ENCODE measurements around the gene CCDC85C. TPM values are rescaled to one million over a fixed set of nuclear protein-coding genes. Genes with fewer than 3 reads are reported as not detected.

The CCDC85C gene
- total and polyA plus RNA-seq, 2 experiments from 2014 or later = 4.5 to 24.9 TPM

GRCh38 chr14:99602054-99602787, 1.8 kb downstream of the CCDC85C start:
- peak overlapping the region; percentile 69 for H3K4me3 ChIP-seq
- no peaks in the 10 kb centered on the region for H3F3A ChIP-seq (replicated peaks; ENCODE audit: low read depth)
- Mint-ChIP-seq H3K27ac (no peak overlapping the region), H3K4me3 (peak overlapping the region; percentile 77), H3K27me3 (ENCODE audit: insufficient read depth, low read depth, poor library complexity) (peaks cover 34% of the 10 kb centered on the region), H3K4me1 (peaks cover 32% of the 10 kb centered on the region), H3K9me3 (no peaks in the 10 kb centered on the region; the same call in 2 of the 3 replicates), H3K36me3 (ENCODE audit: low read depth) (no peaks in the 10 kb centered on the region; the same call in 2 of the 3 replicates)
- peaks cover 49% of the 10 kb centered on the region for H3K27me3 ChIP-seq (ENCODE audit: insufficient read depth)
- no peak for DNase-seq (ENCODE audit: low spot score)
- no peak for ATAC-seq
- peaks cover 57% of the 10 kb centered on the region for H3K79me2 ChIP-seq (replicated peaks; ENCODE audit: insufficient read depth)
- TF ChIP-seq EZH2phosphoT487 (IDR thresholded peaks at IDR 0.05; ENCODE audit: unreplicated experiment) (no peak), NANOG (IDR thresholded peaks at IDR 0.05; ENCODE audit: borderline replicate concordance) (no peak), STAT1 (IDR thresholded peaks at IDR 0.05; ENCODE audit: unreplicated experiment) (no peak), ZNF114 (CRISPR knock-in tag; IDR thresholded peaks at IDR 0.05) (no peak), EZH2 (IDR thresholded peaks at IDR 0.05; ENCODE audit: low read depth, unreplicated experiment) (peak; percentile 19), ZNF462 (CRISPR knock-in tag; IDR thresholded peaks at IDR 0.05) (no peak), REST (IDR thresholded peaks at IDR 0.05; ENCODE audit: unreplicated experiment) (no peak), ETS1 (IDR thresholded peaks at IDR 0.05) (no peak), CTCF (conservative IDR thresholded peaks at IDR 0.05; ENCODE audit: low read depth in 2 of 2) (0 out of 4 replicates have a peak, but pooled peaks of 1 of the 2 experiments have one; percentile 15)
- H4K20me1 ChIP-seq (replicated peaks; ENCODE audit: insufficient read depth) = peaks cover 28% of the 10 kb centered on the region; the same call in 1 of the 2 replicates
- peak overlapping the region; percentile 89 for H3K4me2 ChIP-seq
- H3K4me1 ChIP-seq (ENCODE audit: insufficient read depth) = peaks cover 15% of the 10 kb centered on the region
- H2AFZ ChIP-seq = no peak overlapping the region
- no peaks in the 10 kb centered on the region for H3K36me3 ChIP-seq (ENCODE audit: insufficient read depth)
- no peaks in the 10 kb centered on the region for H3K9me2 ChIP-seq (ENCODE audit: insufficient read depth)
- no peak overlapping the region for H3K27ac ChIP-seq (ENCODE audit: low read depth)
